Measurements from ENCODE around the gene TLE2. TPM values are rescaled to one million over a fixed set of nuclear protein-coding genes. Genes with fewer than 3 reads are reported as not detected.

TLE2 gene
- total and polyA plus RNA-seq, 2 donors from 2014 or later, result 28.2 to 76.6 TPM

DNA sequence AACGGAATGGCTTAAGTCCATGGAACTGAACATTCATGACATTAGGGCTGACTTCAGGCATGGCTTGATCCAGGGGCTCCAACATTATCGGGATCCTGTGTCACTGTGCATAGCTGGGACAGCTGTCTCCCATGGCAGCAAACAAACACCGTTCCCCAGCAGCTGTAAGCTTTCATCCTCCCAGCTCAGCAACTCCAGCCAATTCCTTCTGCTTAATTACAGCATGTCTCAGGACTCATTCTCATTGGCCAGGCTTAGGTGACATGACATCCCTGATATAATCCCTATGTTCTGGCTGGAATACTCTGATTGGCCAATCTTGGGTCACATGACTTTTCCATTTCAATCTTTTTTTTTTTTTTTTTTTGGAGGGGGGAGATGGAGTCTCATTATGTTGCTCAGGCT is 44.1 kb upstream of the TLE2 start:
- FAIRE-seq, result no peak
- DNase-seq, result peak in 4 of 5 donors; percentile 73 to 97 (median 84)
- no peak overlapping the region for H3K9ac ChIP-seq (ENCODE audit: low read length in 3 of 3)
- H3K36me3 ChIP-seq (ENCODE audit: control insufficient read depth in 2 of 3, insufficient read depth in 3 of 3, low read length in 3 of 3), result no peaks in the 10 kb centered on the region
- no peak overlapping the region for H3K27ac ChIP-seq (ENCODE audit: low read depth in 2 of 2, low read length in 2 of 2)
- H3K27me3 ChIP-seq (ENCODE audit: control insufficient read depth, insufficient read depth, low read length), result no peaks in the 10 kb centered on the region
- no peak for TF ChIP-seq CTCF (IDR thresholded peaks at IDR 0.05; ENCODE audit: borderline replicate concordance, extremely low read depth, insufficient read depth)
- no peaks in the 10 kb centered on the region for H3K9me3 ChIP-seq (ENCODE audit: control insufficient read depth in 2 of 3, insufficient read depth in 1 of 3, low read length in 3 of 3)
- intact Hi-C loops (cut with DNase I), result no loop called here
- H3K4me1 ChIP-seq (ENCODE audit: control insufficient read depth in 2 of 3, insufficient read depth in 2 of 3, low read depth in 1 of 3, low read length in 3 of 3), result peaks cover 0 to 4% (median 2%) of the 10 kb centered on the region in 3 donors
- H3K4me3 ChIP-seq (ENCODE audit: low read length in 3 of 3), result no peak overlapping the region

GRCh38 chr19:3071768-3072167 is 42.7 kb upstream of the TLE2 start:
- intact Hi-C loops (cut with DNase I), result no loop called here

DNA sequence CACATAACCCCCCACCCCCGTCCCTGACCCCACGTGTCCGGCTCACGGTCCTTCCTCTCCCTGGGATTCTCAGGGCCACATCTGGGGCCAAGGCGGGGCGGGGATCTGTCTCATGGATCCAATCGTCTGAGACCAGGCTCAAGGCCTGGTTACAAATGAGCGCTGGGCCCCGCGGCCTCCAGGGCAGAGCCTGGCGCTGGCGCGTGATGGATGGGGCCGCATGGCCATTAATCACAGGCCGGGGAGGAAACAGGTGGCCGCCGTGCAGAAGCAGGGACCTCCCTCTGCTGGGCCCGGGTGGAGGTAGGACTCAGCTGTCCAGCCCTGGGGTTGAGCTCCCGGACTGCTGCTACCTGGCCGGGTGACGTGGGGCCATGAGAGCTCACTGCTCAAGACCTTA is 39.0 kb upstream of the TLE2 start:
- intact Hi-C loops (cut with DNase I), result no loop called here
- no peaks in the 10 kb centered on the region for H3K36me3 ChIP-seq (ENCODE audit: control insufficient read depth in 2 of 3, insufficient read depth in 3 of 3, low read length in 3 of 3)
- FAIRE-seq, result no peak

More at GRCh38 chr19:3071768-3072167, 42.7 kb upstream of the TLE2 start:
- H3K27me3 ChIP-seq (ENCODE audit: control insufficient read depth, insufficient read depth, low read length), result no peaks in the 10 kb centered on the region
- no peaks in the 10 kb centered on the region for H3K9me3 ChIP-seq (ENCODE audit: control insufficient read depth in 2 of 3, insufficient read depth in 1 of 3, low read length in 3 of 3)
- no peak for FAIRE-seq
- no peak overlapping the region for H3K9ac ChIP-seq (ENCODE audit: low read length in 3 of 3)
- H3K36me3 ChIP-seq (ENCODE audit: control insufficient read depth in 2 of 3, insufficient read depth in 3 of 3, low read length in 3 of 3), result no peaks in the 10 kb centered on the region
- DNase-seq, result peak in 2 of 5 donors; percentile 25 to 38
- H3K4me1 ChIP-seq (ENCODE audit: control insufficient read depth in 2 of 3, insufficient read depth in 2 of 3, low read depth in 1 of 3, low read length in 3 of 3), result peaks cover 0 to 4% (median 2%) of the 10 kb centered on the region in 3 donors
- no peak overlapping the region for H3K27ac ChIP-seq (ENCODE audit: low read depth in 2 of 2, low read length in 2 of 2)
- H3K4me3 ChIP-seq (ENCODE audit: low read length in 3 of 3), result no peak overlapping the region
- no peak for TF ChIP-seq CTCF (IDR thresholded peaks at IDR 0.05; ENCODE audit: borderline replicate concordance, extremely low read depth, insufficient read depth)

More for the DNA sequence above, 39.0 kb upstream of the TLE2 start:
- Histone ChIP-seq H3K4me3 (ENCODE audit: low read length in 3 of 3) (no peak overlapping the region), H3K27me3 (ENCODE audit: control insufficient read depth, insufficient read depth, low read length) (no peaks in the 10 kb centered on the region), H3K27ac (ENCODE audit: low read depth in 2 of 2, low read length in 2 of 2) (no peak overlapping the region), H3K9me3 (ENCODE audit: control insufficient read depth in 2 of 3, insufficient read depth in 1 of 3, low read length in 3 of 3) (no peaks in the 10 kb centered on the region), H3K9ac (ENCODE audit: low read length in 3 of 3) (no peak overlapping the region), H3K4me1 (ENCODE audit: control insufficient read depth in 2 of 3, insufficient read depth in 2 of 3, low read depth in 1 of 3, low read length in 3 of 3) (peaks cover 0 to 4% (median 0%) of the 10 kb centered on the region in 3 donors)
- peak; percentile 75 to 94 (median 92) for DNase-seq
- TF ChIP-seq CTCF (IDR thresholded peaks at IDR 0.05; ENCODE audit: borderline replicate concordance, extremely low read depth, insufficient read depth), result no peak
